Epithelial cell of esophagus (primary cell): ENCODE data around the gene ZFP36.

Experiments used
- DNase-seq: peaks from one replicate; pipeline ENCODE4 v3.0.0; 2010; ENCODE audit warnings: low read depth
- H3K4me3 ChIP-seq: 2 replicates; pipeline ENCODE4 v1.5.1; 2011; ENCODE audit warnings: mild to moderate bottlenecking, low read length, control low read depth
- TF ChIP-seq, protein P1 (sequence below): IDR thresholded peaks from 2 replicates; pipeline ENCODE4 v1.5.1; 2011; ENCODE audit warnings: low read depth, mild to moderate bottlenecking, low read length, control low read depth, inconsistent platforms; ENCODE audit not compliant: insufficient read depth; ENCODE audit errors: missing control alignments

ZFP36 gene

DNA sequence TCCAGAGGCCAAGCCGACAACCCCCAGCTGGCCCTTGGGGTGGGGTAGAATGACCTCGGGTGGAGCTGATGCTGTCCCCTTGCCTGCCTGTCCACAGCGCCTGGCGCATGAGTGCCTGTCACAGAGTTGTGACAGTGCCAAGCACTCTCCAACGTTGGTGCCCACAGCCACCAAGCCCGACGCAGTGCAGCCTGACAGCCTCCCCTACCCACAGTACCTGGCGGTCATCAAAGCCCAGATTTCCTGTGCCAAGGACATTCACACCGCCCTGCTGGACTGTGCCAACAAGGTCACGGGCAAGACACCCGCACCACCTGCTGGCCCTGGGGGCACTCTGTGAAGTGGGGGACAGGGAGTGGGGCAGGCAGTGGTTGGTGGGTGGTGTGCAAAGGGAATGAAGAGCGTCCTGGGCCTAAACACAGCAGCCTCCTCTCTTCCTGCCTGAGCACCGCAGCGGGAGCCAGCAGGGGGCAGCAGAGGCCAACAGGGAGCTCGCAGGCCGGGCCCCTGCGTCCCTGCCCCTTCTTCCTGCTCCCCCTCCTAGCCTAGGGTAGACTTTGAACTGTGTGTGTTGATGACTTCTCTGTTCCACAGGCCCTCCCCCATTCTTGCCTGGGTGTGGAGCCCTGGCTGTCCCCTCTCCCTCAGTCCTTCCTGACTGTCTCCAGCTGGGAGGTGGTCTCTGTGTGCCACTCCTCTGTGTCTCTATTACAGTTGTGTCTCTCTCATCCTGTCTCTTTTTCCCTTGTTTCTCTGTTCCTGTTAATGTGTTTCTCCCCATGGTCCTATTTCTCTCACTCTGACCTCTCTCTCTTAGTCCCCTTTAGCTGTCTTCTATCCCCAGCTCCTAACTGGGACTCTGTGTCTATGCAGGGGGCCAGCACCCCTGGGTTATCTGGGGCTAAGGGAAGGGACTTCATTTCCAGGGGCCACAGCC, 9.0 kb upstream of the ZFP36 start:
- peak; percentile 90 for DNase-seq
- H3K4me3 ChIP-seq, result peak overlapping the region; percentile 1
- TF ChIP-seq, protein P1, sequence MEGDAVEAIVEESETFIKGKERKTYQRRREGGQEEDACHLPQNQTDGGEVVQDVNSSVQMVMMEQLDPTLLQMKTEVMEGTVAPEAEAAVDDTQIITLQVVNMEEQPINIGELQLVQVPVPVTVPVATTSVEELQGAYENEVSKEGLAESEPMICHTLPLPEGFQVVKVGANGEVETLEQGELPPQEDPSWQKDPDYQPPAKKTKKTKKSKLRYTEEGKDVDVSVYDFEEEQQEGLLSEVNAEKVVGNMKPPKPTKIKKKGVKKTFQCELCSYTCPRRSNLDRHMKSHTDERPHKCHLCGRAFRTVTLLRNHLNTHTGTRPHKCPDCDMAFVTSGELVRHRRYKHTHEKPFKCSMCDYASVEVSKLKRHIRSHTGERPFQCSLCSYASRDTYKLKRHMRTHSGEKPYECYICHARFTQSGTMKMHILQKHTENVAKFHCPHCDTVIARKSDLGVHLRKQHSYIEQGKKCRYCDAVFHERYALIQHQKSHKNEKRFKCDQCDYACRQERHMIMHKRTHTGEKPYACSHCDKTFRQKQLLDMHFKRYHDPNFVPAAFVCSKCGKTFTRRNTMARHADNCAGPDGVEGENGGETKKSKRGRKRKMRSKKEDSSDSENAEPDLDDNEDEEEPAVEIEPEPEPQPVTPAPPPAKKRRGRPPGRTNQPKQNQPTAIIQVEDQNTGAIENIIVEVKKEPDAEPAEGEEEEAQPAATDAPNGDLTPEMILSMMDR, result peak; percentile 92

DNA sequence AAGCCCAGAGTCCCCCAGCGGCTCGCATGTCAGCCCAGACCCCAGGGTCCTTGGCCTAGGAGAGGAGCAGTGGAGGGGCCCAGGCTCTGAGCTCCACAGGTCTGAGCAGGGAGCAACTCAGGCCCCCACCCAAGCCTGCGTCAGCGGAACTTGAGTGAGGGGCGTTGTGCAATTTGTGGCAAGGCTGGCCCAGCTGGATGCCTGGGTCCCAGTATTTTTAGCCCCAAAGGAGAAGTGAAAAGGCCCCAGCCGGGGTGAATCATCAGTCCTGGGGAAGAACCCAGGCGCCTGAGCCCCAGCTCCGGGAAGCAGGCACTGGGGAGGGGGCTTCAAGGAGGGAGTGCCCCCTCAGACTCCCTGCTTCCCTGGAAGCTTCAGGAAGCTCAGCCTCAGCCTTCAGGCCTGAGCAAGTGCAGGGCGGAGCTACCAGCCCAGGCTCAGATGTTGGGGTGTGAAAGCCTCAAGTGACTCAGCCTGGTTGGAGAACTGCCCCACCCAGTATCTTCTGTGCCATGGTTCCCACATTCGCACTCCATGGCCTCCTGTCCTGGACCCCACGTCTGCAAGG, 8.3 kb upstream of the ZFP36 start:
- H3K4me3 ChIP-seq, result no peak overlapping the region
- DNase-seq, result peak; percentile 95
- TF ChIP-seq, protein P1, result no peak

DNA sequence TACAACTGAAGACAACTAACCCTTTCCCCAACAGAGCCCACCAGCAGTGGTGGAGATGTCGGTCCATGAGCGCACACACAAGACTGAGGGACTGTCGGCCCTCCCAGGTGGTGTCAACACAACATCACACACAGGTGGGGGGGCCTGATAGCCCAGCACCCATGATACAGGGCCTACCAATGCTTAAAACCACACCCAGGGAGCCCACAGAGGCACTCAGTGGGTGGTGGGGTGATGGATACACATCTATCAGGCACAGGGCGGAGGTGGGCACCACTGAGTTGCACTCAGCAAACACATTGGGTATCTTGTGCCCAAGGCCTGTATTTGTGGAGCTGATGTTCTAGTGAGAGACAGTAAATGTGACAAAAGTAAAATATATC, 7.0 kb upstream of the ZFP36 start:
- no peak for DNase-seq
- H3K4me3 ChIP-seq, result no peak overlapping the region
- TF ChIP-seq, protein P1, result no peak

DNA sequence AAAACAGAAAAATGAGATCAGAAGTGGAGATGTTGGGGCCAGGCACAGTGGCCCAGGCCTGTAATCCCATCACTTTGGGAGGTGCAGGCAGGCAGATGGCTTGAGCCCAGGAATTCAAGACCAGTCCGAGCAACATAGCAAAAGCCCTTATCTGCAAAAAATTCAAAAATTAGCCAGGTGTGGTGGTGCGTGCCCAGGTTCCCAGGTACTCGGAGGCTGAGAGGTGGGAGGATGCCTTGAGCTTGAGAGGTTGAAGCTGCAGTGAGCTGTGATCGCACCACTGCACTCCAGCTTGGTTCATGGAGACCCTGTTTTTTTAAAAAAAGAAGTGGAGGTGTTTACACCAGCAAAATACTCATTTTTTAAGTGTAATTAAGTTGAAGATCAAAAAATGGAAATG, 6.6 kb upstream of the ZFP36 start:
- DNase-seq, result no peak
- TF ChIP-seq, protein P1, result no peak
- H3K4me3 ChIP-seq, result no peak overlapping the region

DNA sequence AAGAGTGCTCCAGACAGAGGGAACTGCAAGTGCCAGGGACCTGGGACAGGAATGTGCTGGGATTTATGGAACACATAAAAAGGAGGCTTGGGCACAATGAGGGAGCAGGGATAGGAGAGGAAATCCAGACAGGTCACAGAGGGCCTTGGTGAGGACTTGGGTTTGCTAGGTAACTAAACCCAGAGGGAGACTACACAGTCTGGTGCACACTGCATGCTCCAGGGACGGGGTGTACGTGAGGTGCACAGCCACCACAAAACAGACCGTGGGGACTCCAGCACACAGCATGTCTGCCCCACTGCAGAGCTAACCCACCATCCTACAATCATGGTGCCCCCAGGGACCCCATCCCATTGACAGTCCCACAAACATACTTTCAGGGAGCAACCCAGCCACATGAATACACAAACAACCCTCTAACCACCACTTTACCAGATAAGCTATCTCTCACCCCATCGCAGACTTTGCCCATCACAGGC, 5.5 kb upstream of the ZFP36 start:
- H3K4me3 ChIP-seq, result no peak overlapping the region
- no peak for DNase-seq
- TF ChIP-seq, protein P1, result no peak

DNA sequence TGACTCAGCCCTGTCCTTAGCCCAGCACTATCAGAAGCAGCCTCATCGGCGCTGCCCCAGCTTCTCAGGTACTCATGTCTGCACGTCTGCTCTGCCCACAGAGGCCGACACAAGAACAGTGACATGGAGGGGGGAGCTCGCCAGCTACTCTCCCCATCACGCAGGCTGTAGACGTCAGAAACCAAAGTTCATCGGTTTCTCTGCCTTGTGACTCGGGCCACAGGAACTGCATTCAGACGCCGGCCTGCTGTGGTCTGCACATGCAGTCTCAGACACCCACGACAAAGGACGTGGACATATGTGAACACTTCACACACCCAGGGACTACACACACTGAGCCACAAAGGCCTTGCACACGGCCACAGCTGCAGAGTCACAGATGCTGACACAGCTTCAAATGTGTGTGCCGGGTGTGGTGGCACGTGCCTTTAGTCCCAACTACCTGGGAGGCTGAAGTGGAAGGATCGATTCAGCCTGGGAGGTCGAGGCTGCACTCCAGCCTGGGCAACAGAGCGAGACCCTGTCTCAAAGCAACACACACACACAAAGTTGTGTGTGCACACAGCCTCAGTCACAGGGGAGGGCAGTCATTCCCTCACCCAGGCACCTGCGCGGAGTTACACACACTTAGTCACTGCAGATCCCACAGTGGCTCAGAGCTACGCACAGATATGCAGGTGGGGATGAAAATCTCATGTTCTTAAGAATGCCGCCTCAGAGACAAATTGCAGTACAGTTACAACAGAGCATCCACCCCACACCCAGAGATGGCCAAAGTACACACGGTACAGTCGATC, 4.9 kb upstream of the ZFP36 start:
- H3K4me3 ChIP-seq, result no peak overlapping the region
- TF ChIP-seq, protein P1, result peak; percentile 3
- DNase-seq, result peak; percentile 98
